K562 (cell line): ENCODE measurements around the gene GUCY2F.

Experiments
- BMI1 ChIP-seq: fragments of 150-350 bp; IDR thresholded peaks from 2 replicates; pipeline ENCODE4 v1.6.1; 2014; ENCODE audit warnings: low read length
- BRCA1 ChIP-seq, 2 experiments: fragments of 450-650 bp in 1 of 2; sonication (generic) in 1 of 2; formaldehyde crosslinking in 1 of 2; IDR thresholded peaks; 2 replicates each; pipeline versions ENCODE4 v1.5.0 to v1.6.1; 2017 to 2020; ENCODE audit warnings: mild to moderate bottlenecking in 1 of 2, missing genetic modification reagents in 1 of 2
- CTCF ChIP-seq, 3 experiments: IDR thresholded peaks in 2 of 3; conservative IDR thresholded peaks in 1 of 3; 2 replicates each; pipeline ENCODE4 v1.5.1; 2011 to 2012; ENCODE audit warnings: low read length in 3 of 3, mild to moderate bottlenecking in 3 of 3, control low read depth in 2 of 3, improper control_type of control experiment in 1 of 3, inconsistent platforms in 1 of 3, low read depth in 1 of 3, mixed read lengths in 1 of 3, moderate library complexity in 1 of 3; ENCODE audit not compliant: insufficient read depth in 2 of 3
- KLF6 ChIP-seq: fragments of 250-450 bp; sonication (Bioruptor Pico); IDR thresholded peaks from 2 replicates; pipeline ENCODE4 v1.4.0; 2020; ENCODE audit warnings: mild to moderate bottlenecking, moderate library complexity, borderline replicate concordance
- POLR2A ChIP-seq: fragments of 450-650 bp; conservative IDR thresholded peaks from 2 replicates; pipeline ENCODE4 v1.6.1; 2016
- RB1 ChIP-seq: fragments of 450-650 bp; IDR thresholded peaks from 2 replicates; pipeline ENCODE4 v1.6.1; 2017; ENCODE audit warnings: low read depth, mild to moderate bottlenecking
- RBM34 ChIP-seq: fragments of 200-400 bp; formaldehyde crosslinking; IDR thresholded peaks from 2 replicates; pipeline ENCODE4 v1.6.1; 2018; ENCODE audit warnings: low read length, borderline replicate concordance; ENCODE audit not compliant: insufficient read depth
- SP1 ChIP-seq: sonication (generic); formaldehyde crosslinking; IDR thresholded peaks from 2 replicates; pipeline ENCODE4 v1.8.1; 2022; ENCODE audit warnings: mild to moderate bottlenecking, missing genetic modification reagents
- ZNF263 ChIP-seq: sonication (generic); formaldehyde crosslinking; IDR thresholded peaks from 2 replicates; pipeline ENCODE4 v1.8.0; 2022; ENCODE audit warnings: mild to moderate bottlenecking, missing genetic modification reagents, borderline replicate concordance
- ZNF511 ChIP-seq: sonication (generic); formaldehyde crosslinking; IDR thresholded peaks from 2 replicates; pipeline ENCODE4 v1.8.0; 2022; ENCODE audit warnings: mild to moderate bottlenecking, missing genetic modification reagents
- ZNF830 ChIP-seq: fragments of 250-450 bp; sonication (Bioruptor Pico); IDR thresholded peaks from 2 replicates; pipeline ENCODE4 v1.5.0; 2021; ENCODE audit warnings: mild to moderate bottlenecking
- TF ChIP-seq, protein P1 (sequence below): sonication (generic); formaldehyde crosslinking; IDR thresholded peaks from 2 replicates; pipeline ENCODE4 v1.9.0; 2022; ENCODE audit warnings: mild to moderate bottlenecking, missing genetic modification reagents
- TF ChIP-seq, protein P2 (sequence below): fragments of 450-650 bp; IDR thresholded peaks from 2 replicates; pipeline ENCODE4 v1.6.1; 2017; ENCODE audit warnings: antibody characterized with exemption

DNA sequence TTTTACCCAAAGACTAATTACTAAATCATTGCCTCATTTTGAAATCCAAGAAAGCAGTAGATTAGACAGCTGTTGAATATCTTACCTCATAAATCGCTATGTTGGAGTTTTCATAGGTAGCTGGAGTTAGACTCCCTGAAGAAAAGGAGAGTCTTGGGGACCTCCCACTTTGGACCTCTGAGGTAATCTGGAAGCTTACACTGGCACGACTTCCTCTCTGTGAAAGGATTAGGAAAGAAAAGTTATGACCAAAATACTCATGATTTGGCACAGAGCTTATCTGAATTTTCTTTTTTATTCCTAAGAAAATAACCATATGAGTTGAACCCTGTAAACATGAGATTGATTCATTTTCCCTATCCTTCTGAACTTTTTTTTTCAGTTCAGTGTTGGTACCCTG, 40.6 kb downstream of the GUCY2F start:
- no peak for TF ChIP-seq BRCA1 (IDR thresholded peaks at IDR 0.05)
- no peak for TF ChIP-seq BRCA1 (CRISPR knock-in tag; IDR thresholded peaks at IDR 0.05)
- no peak for TF ChIP-seq ZNF263
- TF ChIP-seq KLF6 (CRISPR knock-in tag): no peak
- TF ChIP-seq ZNF830 (CRISPR knock-in tag): no peak
- TF ChIP-seq RBM34: no peak
- no peak for TF ChIP-seq ZNF511 (CRISPR knock-in tag)
- TF ChIP-seq, protein P1, sequence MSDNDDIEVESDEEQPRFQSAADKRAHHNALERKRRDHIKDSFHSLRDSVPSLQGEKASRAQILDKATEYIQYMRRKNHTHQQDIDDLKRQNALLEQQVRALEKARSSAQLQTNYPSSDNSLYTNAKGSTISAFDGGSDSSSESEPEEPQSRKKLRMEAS (CRISPR knock-in tag): no peak
- TF ChIP-seq POLR2A: no peak
- no peak for TF ChIP-seq SP1
- TF ChIP-seq CTCF (IDR thresholded peaks at IDR 0.05 in 2 of 3, conservative IDR thresholded peaks at IDR 0.05 in 1 of 3; ENCODE audit: insufficient read depth in 2 of 3, low read depth in 1 of 3, low read length in 3 of 3): no peak
- TF ChIP-seq BMI1: no peak
- TF ChIP-seq RB1: no peak
- TF ChIP-seq, protein P2, sequence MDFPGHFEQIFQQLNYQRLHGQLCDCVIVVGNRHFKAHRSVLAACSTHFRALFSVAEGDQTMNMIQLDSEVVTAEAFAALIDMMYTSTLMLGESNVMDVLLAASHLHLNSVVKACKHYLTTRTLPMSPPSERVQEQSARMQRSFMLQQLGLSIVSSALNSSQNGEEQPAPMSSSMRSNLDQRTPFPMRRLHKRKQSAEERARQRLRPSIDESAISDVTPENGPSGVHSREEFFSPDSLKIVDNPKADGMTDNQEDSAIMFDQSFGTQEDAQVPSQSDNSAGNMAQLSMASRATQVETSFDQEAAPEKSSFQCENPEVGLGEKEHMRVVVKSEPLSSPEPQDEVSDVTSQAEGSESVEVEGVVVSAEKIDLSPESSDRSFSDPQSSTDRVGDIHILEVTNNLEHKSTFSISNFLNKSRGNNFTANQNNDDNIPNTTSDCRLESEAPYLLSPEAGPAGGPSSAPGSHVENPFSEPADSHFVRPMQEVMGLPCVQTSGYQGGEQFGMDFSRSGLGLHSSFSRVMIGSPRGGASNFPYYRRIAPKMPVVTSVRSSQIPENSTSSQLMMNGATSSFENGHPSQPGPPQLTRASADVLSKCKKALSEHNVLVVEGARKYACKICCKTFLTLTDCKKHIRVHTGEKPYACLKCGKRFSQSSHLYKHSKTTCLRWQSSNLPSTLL: no peak
